HepG2 (cell line): ENCODE measurements around the gene TGM1. TPM values are rescaled to one million over a fixed set of nuclear protein-coding genes. Genes with fewer than 3 reads are reported as not detected.

Source experiments
- BCLAF1 ChIP-seq: fragments of 450-650 bp; IDR thresholded peaks from 2 replicates; pipeline ENCODE4 v1.6.1; 2017; ENCODE audit warnings: mild to moderate bottlenecking
- DNMT1 ChIP-seq: sonication (generic); formaldehyde crosslinking; IDR thresholded peaks from 2 replicates; pipeline ENCODE4 v1.5.1; 2020; ENCODE audit warnings: mild to moderate bottlenecking, missing genetic modification reagents
- GATAD1 ChIP-seq: IDR thresholded peaks from 2 replicates; pipeline ENCODE4 v1.6.1; 2016; ENCODE audit warnings: missing genetic modification reagents, missing compliant biosample characterization
- GTF3A ChIP-seq: sonication (generic); formaldehyde crosslinking; conservative IDR thresholded peaks from 2 replicates; pipeline ENCODE4 v1.4.0; 2020; ENCODE audit warnings: mild to moderate bottlenecking, missing genetic modification reagents
- HHEX ChIP-seq: IDR thresholded peaks from 2 replicates; pipeline ENCODE4 v1.6.1; 2016; ENCODE audit warnings: control low read depth
- KAT8 ChIP-seq: IDR thresholded peaks from 2 replicates; pipeline ENCODE4 v1.6.1; 2016; ENCODE audit warnings: missing genetic modification reagents, missing compliant biosample characterization
- MATR3 ChIP-seq: sonication (generic); formaldehyde crosslinking; IDR thresholded peaks from 2 replicates; pipeline ENCODE4 v1.4.0; 2020; ENCODE audit warnings: missing genetic modification reagents
- SRSF1 ChIP-seq: fragments of 200-400 bp; formaldehyde crosslinking; optimal IDR thresholded peaks from 2 replicates; pipeline ENCODE3; 2017; ENCODE audit warnings: mild to moderate bottlenecking, low read depth, low read length, moderate library complexity
- SSRP1 ChIP-seq: IDR thresholded peaks from 2 replicates; pipeline ENCODE4 v1.6.1; 2016; ENCODE audit warnings: control low read depth
- SUZ12 ChIP-seq: fragments of 150-350 bp; IDR thresholded peaks from 2 replicates; pipeline ENCODE4 v1.6.1; 2014; ENCODE audit warnings: low read depth, low read length
- THAP8 ChIP-seq: sonication (generic); formaldehyde crosslinking; IDR thresholded peaks from 2 replicates; pipeline ENCODE4 v1.5.1; 2020; ENCODE audit warnings: missing genetic modification reagents, mild to moderate bottlenecking, borderline replicate concordance
- ZHX2 ChIP-seq, 2 experiments: sonication (generic) in 1 of 2; formaldehyde crosslinking in 1 of 2; IDR thresholded peaks; 2 replicates each; pipeline versions ENCODE4 v1.6.1 to v1.9.0; 2014 to 2022; ENCODE audit warnings: antibody characterized with exemption in 1 of 2, borderline replicate concordance in 1 of 2, inconsistent platforms in 1 of 2, low read depth in 1 of 2, missing genetic modification reagents in 1 of 2
- ZMYM3 ChIP-seq: sonication (generic); formaldehyde crosslinking; IDR thresholded peaks from 2 replicates; pipeline ENCODE4 v1.5.1; 2020; ENCODE audit warnings: mild to moderate bottlenecking, missing genetic modification reagents
- ZNF234 ChIP-seq: sonication (generic); formaldehyde crosslinking; conservative IDR thresholded peaks from 2 replicates; pipeline ENCODE4 v1.5.1; 2020; ENCODE audit warnings: mild to moderate bottlenecking, missing genetic modification reagents
- ZNF484 ChIP-seq: sonication (generic); formaldehyde crosslinking; IDR thresholded peaks from 2 replicates; pipeline ENCODE4 v1.5.1; 2020; ENCODE audit warnings: mild to moderate bottlenecking, low read depth, missing genetic modification reagents, borderline replicate concordance
- polyA plus RNA-seq, 8 experiments: library from polyadenylated mRNA; depleted of rRNA in 3 of 8; stranded (reverse) in 7 of 8; unstranded in 1 of 8; fragments of >200 nt; fragmentation: Illumina TruSeq in 4 of 8; extraction: Trizol in 4 of 8; gene quantifications; 2 replicates each; pipeline versions ENCODE4 v1.2.1 to v1.2.3, GENCODE V29; 2011 to 2016; ENCODE audit warnings: low read depth in 4 of 8, missing spikeins in 1 of 8, mixed read lengths in 1 of 8; ENCODE audit not compliant: insufficient read depth in 1 of 8
- total RNA-seq, 5 experiments: library from RNA; depleted of rRNA; stranded (reverse); fragments of >200 nt; fragmentation: Illumina TruSeq; extraction: Trizol; gene quantifications; 2 replicates each; pipeline ENCODE4 v1.2.3, GENCODE V29; 2016; ENCODE audit warnings: low read depth in 1 of 5
- TF ChIP-seq, protein P1 (sequence below): sonication (generic); formaldehyde crosslinking; IDR thresholded peaks from 2 replicates; pipeline ENCODE4 v1.8.1; 2023; ENCODE audit warnings: missing genetic modification reagents, mild to moderate bottlenecking, borderline replicate concordance
- TF ChIP-seq, protein P2 (sequence below): sonication (generic); formaldehyde crosslinking; IDR thresholded peaks from 2 replicates; pipeline ENCODE4 v1.8.1; 2023; ENCODE audit warnings: mild to moderate bottlenecking, moderate library complexity, missing genetic modification reagents
- TF ChIP-seq, protein P3 (sequence below): sonication (generic); formaldehyde crosslinking; IDR thresholded peaks from 2 replicates; pipeline ENCODE4 v1.4.0; 2020; ENCODE audit warnings: mild to moderate bottlenecking, missing genetic modification reagents

TGM1 gene
- total and polyA plus RNA-seq, 2 of the 13 experiments (the other 11 are each of a cell fraction or from before 2014, with no cell fraction given): 3.2 to 10.6 TPM

- TF ChIP-seq ZNF234 (CRISPR knock-in tag): no peak
- no peak; the same call in 1 of the 2 replicates for TF ChIP-seq ZNF484
- no peak for TF ChIP-seq SRSF1
- TF ChIP-seq KAT8 (CRISPR knock-in tag): peak; percentile 93
- TF ChIP-seq THAP8 (CRISPR knock-in tag): no peak
- TF ChIP-seq HHEX (CRISPR knock-in tag): peak; percentile 79
- TF ChIP-seq SSRP1 (CRISPR knock-in tag): no peak; the same call in 1 of the 2 replicates
- peak; percentile 30; the same call in 1 of the 2 replicates for TF ChIP-seq ZHX2 (IDR thresholded peaks at IDR 0.05; ENCODE audit: low read depth)
- TF ChIP-seq ZHX2 (CRISPR knock-in tag; IDR thresholded peaks at IDR 0.05; ENCODE audit: borderline replicate concordance): no peak
- TF ChIP-seq, protein P1, sequence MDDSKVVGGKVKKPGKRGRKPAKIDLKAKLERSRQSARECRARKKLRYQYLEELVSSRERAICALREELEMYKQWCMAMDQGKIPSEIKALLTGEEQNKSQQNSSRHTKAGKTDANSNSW (CRISPR knock-in tag): no peak
- TF ChIP-seq, protein P2, sequence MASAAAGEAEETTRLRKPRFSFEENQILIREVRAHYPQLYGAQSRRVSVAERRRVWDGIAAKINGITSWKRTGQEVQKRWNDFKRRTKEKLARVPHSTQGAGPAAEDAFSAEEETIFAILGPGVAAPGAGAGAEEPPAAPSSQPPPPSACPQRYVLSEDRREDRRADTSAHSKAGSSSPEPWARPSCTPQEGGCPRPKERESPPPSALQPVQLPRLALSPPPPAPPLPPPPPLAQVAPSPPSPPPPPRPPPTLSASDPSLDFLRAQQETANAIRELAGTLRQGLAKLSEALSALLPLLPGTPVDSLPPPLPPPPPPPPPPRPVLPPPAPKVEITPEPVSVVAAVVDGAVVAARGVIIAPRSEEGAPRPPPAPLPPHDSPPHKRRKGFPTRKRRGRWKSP (CRISPR knock-in tag): no peak
- TF ChIP-seq GATAD1: peak; percentile 90
- TF ChIP-seq, protein P3, sequence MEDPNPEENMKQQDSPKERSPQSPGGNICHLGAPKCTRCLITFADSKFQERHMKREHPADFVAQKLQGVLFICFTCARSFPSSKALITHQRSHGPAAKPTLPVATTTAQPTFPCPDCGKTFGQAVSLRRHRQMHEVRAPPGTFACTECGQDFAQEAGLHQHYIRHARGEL (CRISPR knock-in tag): no peak
- TF ChIP-seq ZMYM3 (CRISPR knock-in tag): no peak; the same call in none of the 2 replicates
- peak; percentile 97 for TF ChIP-seq GTF3A (CRISPR knock-in tag)
- no peak for TF ChIP-seq SUZ12
- no peak for TF ChIP-seq BCLAF1
- TF ChIP-seq DNMT1 (CRISPR knock-in tag): no peak
- TF ChIP-seq MATR3 (CRISPR knock-in tag): no peak
Observed at GRCh38 chr14:24307575-24308341, 44.8 kb upstream of the TGM1 start, which contains the start of gene CIDEB (continued).
